Epithelial cell of proximal tubule (primary cell): Measurements from ENCODE around the gene CIAO1. TPM values are rescaled to one million over a fixed set of nuclear protein-coding genes. Genes with fewer than 3 reads are reported as not detected.
"Not testable (repeated sequence)": the region's sequence is repeated elsewhere in the genome, so short reads cannot be mapped to it uniquely, and the experiment has no call there.

Source experiments
- DNase-seq: peaks from one replicate; pipeline ENCODE4 v3.0.0-alpha.2; 2011; ENCODE audit warnings: low read depth
- H3K4me3 ChIP-seq: 2 replicates; pipeline ENCODE4 v1.5.1; 2011; ENCODE audit warnings: low read depth, mild to moderate bottlenecking, low read length
- total RNA-seq: library from RNA; depleted of rRNA; stranded (reverse); fragments of >200 nt; gene quantifications from 2 replicates; pipeline ENCODE4 v1.2.3, GENCODE V29; 2015
- TF ChIP-seq, protein P1 (sequence below): conservative IDR thresholded peaks from 2 replicates; pipeline ENCODE4 v1.5.1; 2012; ENCODE audit warnings: low read depth, mild to moderate bottlenecking, low read length

CIAO1 gene
- total RNA-seq, 1 donor from 2014 or later: 110 TPM

DNA sequence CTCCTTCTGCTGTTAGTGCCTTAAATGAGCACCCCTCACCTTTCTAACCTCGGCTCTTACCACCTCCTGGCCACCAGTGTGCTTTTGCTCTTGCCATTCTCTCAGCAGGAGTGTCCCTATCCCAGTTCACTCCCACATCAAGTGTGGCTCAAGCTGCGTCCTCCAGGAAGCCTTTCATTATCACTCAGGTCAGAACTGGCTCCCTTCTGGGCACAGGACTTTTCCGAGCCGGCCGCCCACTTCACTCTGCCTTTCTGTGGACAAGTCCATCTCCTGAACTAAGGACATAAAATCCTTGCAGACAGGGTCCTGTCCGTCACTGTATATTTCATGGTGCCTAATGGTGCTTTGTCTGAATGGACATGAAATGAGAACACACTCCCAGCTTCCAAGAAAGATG, 15.8 kb upstream of the CIAO1 start:
- H3K4me3 ChIP-seq: no peak overlapping the region
- DNase-seq: no peak
- TF ChIP-seq, protein P1, sequence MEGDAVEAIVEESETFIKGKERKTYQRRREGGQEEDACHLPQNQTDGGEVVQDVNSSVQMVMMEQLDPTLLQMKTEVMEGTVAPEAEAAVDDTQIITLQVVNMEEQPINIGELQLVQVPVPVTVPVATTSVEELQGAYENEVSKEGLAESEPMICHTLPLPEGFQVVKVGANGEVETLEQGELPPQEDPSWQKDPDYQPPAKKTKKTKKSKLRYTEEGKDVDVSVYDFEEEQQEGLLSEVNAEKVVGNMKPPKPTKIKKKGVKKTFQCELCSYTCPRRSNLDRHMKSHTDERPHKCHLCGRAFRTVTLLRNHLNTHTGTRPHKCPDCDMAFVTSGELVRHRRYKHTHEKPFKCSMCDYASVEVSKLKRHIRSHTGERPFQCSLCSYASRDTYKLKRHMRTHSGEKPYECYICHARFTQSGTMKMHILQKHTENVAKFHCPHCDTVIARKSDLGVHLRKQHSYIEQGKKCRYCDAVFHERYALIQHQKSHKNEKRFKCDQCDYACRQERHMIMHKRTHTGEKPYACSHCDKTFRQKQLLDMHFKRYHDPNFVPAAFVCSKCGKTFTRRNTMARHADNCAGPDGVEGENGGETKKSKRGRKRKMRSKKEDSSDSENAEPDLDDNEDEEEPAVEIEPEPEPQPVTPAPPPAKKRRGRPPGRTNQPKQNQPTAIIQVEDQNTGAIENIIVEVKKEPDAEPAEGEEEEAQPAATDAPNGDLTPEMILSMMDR: no peak

DNA sequence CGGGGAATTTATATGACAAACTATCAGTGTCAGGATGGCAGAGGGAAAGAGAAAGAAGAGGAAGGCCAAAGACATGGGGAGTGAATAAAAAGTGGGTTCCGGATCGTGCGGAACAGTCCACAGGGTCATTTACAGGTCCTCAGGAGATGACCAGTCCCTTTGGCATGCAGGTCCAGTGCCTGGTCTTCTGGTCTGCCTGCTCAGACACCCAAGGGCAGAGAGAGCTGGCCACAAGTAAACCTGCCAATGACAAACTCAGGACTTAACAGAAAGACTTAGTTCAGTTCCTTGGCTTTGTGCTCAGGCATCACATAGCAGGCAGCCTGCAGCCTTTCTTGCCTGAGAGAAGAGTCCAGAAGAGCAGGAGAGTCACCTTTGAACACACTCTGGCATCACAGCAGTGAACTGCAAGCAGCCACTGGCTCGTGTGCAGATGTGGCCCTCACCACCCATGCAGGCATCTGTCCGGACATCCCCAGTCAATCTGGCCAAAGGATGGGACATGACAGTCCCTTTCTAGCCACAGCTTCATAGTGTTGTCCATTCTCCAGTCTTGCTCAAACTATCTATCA, 14.2 kb upstream of the CIAO1 start:
- TF ChIP-seq, protein P1: no peak
- no peak overlapping the region for H3K4me3 ChIP-seq
- peak; percentile 73 for DNase-seq

DNA sequence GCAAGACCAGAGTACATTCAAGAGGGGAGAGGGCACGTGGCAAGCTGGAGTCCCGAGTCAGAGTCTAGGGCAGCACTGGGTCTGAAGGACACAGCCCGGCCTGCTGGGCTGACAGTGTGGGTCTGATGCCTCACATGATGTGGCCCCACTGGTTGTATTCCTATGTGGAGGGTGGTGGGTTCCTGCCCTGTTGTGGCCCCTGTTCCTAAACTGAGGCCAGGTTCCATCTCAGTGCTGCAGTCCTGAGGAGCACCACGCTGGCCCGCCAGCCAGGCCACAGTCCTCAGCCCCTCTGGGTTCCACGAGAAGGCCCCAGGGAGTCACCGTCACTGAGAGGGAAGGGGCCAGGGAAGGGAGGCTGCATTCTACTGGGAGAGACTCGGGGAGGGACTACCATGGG, 13.5 kb upstream of the CIAO1 start:
- TF ChIP-seq, protein P1: no peak
- H3K4me3 ChIP-seq: no peak overlapping the region
- DNase-seq: no peak

DNA sequence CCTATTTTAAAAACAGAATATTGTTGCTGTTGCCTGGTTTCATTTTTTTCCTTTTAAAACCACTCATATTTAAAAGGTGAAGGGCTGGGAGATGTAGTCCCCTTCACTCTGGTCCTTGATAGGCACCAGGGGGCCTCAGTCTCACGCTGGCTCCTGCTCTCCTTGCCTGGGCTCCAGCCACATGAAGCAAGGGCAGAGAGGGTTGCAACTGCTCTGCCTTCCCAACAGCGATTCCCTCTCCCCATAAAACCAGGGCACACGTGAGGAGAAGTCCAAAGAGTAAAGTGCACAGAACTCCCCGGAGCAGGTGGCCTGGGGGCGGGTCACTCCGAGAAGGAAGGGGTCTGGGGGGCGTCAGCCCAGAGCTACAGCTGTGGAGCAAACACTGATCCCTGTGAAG, 13.0 kb upstream of the CIAO1 start:
- TF ChIP-seq, protein P1: no peak
- H3K4me3 ChIP-seq: no peak overlapping the region
- DNase-seq: no peak

DNA sequence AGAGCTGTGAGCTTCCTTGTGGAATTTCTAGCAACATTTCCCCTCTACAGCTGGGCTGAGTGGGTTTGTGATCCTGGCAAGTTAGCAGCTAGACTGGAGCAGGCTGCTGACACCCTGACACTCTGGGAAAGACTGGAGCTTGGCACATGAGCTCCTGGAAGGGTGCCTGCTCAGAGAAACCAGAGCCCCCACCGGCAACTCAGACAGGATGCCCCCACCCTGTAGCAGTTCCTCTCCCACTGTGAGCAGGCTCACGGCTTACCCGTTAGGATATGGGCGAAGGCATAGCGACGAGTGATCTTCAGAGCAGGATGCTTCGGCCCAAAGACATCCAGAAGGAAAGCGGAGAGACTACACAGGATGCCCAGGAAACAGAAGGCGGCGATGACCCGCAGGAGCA, 11.5 kb upstream of the CIAO1 start:
- TF ChIP-seq, protein P1: no peak
- H3K4me3 ChIP-seq: no peak overlapping the region

DNA sequence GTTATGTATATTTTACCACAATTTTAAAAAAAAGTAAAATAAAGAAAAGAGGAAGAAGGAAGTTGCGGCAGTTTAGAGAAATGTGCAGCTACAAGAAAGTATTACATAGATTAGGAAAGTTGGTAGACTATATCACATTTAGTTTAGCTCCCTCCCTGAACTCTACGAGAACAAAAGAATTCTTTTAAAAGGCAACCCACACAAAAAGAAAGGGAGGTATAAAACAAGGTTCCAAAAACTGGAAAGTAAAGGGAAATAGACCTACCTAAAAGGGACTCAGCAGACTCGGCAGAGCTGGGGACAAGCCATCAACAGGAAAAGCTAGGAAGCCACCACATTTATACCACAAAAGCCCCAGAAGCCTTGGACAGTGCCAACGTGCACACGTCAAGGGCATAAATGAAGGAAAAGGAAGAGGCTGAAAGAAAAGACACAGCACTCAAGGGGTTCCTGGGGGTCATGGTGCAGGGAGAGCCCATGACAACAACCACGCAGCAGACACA, 9.4 kb upstream of the CIAO1 start:
- DNase-seq: no peak
- TF ChIP-seq, protein P1: no peak
- H3K4me3 ChIP-seq: no peak overlapping the region

More for the DNA sequence above, 11.5 kb upstream of the CIAO1 start:
- no peak for DNase-seq

DNA sequence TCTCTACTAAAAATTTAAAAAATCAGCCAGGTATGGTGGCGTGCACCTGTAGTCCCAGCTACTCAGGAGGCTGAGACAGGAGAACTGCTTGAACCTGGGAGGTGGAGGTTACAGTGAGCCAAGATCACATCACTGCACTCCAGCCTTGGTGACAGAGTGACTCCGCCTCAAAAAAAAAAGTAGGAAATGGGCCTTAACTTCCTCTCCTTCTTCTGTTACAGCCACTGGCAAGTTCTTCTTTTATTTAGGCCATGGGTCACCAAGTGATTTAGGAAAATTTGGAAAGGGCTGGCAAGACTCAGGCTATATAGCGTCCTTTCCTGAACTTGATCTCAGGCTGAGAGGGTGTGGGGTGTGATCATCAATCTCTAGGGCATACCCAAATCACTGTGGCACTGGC, 8.3 kb upstream of the CIAO1 start:
- H3K4me3 ChIP-seq, DNase-seq: not testable (repeated sequence)
